ENCODE measurements around the gene EFCAB12. TPM values are rescaled to one million over a fixed set of nuclear protein-coding genes. Genes with fewer than 3 reads are reported as not detected.

The EFCAB12 gene
- polyA plus RNA-seq, 5 donors, result 1.7 to 6.2 (median 3.9) TPM

GRCh38 chr3:129446926-129447325 lies 18.5 kb upstream of the EFCAB12 start:
- DNase-seq, result no peak

GRCh38 chr3:129445471-129445870 lies 17.0 kb upstream of the EFCAB12 start:
- no peak for DNase-seq

GRCh38 chr3:129442947-129443346 lies 14.5 kb upstream of the EFCAB12 start:
- DNase-seq, result no peak

- no peak for DNase-seq
These were observed 14.1 kb upstream of the EFCAB12 start for GRCh38 chr3:129442486-129442885.

- peak; percentile 47 to 61 for DNase-seq
These were observed 13.3 kb upstream of the EFCAB12 start for GRCh38 chr3:129441782-129442181.

GRCh38 chr3:129441215-129441614 lies 12.8 kb upstream of the EFCAB12 start:
- no peak for DNase-seq

GRCh38 chr3:129440618-129441190 lies 12.3 kb upstream of the EFCAB12 start:
- DNase-seq, result no peak

GRCh38 chr3:129439817-129440617 lies 11.6 kb upstream of the EFCAB12 start, which contains the start of the genes IFT122 and MBD4:
Gene IFT122 (plus strand): TSS chr3:129440224. CDS start chr3:129440331, 107 bp downstream.
Gene MBD4 (minus strand): TSS chr3:129439948. CDS start chr3:129439833, 115 bp downstream.
- peak; percentile 96 to 97 for DNase-seq

GRCh38 chr3:129439226-129439816 lies 10.9 kb upstream of the EFCAB12 start:
- no peak for DNase-seq

- DNase-seq, result no peak
These were observed 6.9 kb upstream of the EFCAB12 start for GRCh38 chr3:129435367-129435766.

- no peak for DNase-seq
These were observed 5.7 kb upstream of the EFCAB12 start for GRCh38 chr3:129434140-129434539.

GRCh38 chr3:129433565-129433964 lies 5.1 kb upstream of the EFCAB12 start:
- DNase-seq, result no peak

- DNase-seq, result no peak
These were observed 4.2 kb upstream of the EFCAB12 start for GRCh38 chr3:129432671-129433070.

- no peak for DNase-seq
These were observed 3.6 kb upstream of the EFCAB12 start for GRCh38 chr3:129432036-129432435.

GRCh38 chr3:129429602-129430001 lies 1.2 kb upstream of the EFCAB12 start:
- no peak for DNase-seq

GRCh38 chr3:129429080-129429451 lies 630 bp upstream of the EFCAB12 start:
- DNase-seq, result no peak

GRCh38 chr3:129428007-129428375 lies 445 bp downstream of the EFCAB12 start:
- DNase-seq, result no peak

GRCh38 chr3:129425619-129426018 lies 2.8 kb downstream of the EFCAB12 start:
- DNase-seq, result no peak

- DNase-seq, result no peak
These were observed 3.2 kb downstream of the EFCAB12 start for GRCh38 chr3:129425213-129425612.

GRCh38 chr3:129424185-129424841 lies 4.1 kb downstream of the EFCAB12 start:
- no peak for DNase-seq

- no peak for DNase-seq
These were observed 5.5 kb downstream of the EFCAB12 start for GRCh38 chr3:129422897-129423296.

- no peak for DNase-seq
These were observed 6.3 kb downstream of the EFCAB12 start for GRCh38 chr3:129421988-129422745.
